Epithelial cell of esophagus (primary cell): Measurements from ENCODE around the gene NELL2.

ENCODE experiments used
- DNase-seq: peaks from one replicate; pipeline ENCODE4 v3.0.0; 2010; ENCODE audit warnings: low read depth
- H3K4me3 ChIP-seq: 2 replicates; pipeline ENCODE4 v1.5.1; 2011; ENCODE audit warnings: mild to moderate bottlenecking, low read length, control low read depth
- TF ChIP-seq, protein P1 (sequence below): IDR thresholded peaks from 2 replicates; pipeline ENCODE4 v1.5.1; 2011; ENCODE audit warnings: low read depth, mild to moderate bottlenecking, low read length, control low read depth, inconsistent platforms; ENCODE audit not compliant: insufficient read depth; ENCODE audit errors: missing control alignments

The NELL2 gene

DNA sequence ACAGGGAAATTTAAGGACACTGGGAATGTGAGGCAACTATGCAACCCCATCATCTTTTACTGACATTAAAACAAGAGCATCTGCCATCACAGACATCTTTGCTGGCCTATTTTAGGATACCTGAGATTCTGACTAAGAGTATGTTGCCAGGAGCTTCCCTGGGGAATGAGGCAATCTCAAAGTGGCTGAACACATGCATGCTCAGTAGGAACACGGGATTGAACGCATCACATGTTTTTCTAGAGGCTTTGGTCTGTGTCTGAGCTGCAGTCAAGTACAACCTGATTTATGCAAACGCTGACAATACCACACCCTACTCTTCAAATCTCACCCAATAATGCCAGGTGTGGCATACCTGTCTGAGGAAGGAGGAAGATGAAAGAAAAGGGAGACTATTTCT lies 416.5 kb downstream of the NELL2 start:
- DNase-seq = peak; percentile 7
- no peak overlapping the region for H3K4me3 ChIP-seq
- TF ChIP-seq, protein P1, sequence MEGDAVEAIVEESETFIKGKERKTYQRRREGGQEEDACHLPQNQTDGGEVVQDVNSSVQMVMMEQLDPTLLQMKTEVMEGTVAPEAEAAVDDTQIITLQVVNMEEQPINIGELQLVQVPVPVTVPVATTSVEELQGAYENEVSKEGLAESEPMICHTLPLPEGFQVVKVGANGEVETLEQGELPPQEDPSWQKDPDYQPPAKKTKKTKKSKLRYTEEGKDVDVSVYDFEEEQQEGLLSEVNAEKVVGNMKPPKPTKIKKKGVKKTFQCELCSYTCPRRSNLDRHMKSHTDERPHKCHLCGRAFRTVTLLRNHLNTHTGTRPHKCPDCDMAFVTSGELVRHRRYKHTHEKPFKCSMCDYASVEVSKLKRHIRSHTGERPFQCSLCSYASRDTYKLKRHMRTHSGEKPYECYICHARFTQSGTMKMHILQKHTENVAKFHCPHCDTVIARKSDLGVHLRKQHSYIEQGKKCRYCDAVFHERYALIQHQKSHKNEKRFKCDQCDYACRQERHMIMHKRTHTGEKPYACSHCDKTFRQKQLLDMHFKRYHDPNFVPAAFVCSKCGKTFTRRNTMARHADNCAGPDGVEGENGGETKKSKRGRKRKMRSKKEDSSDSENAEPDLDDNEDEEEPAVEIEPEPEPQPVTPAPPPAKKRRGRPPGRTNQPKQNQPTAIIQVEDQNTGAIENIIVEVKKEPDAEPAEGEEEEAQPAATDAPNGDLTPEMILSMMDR = no peak
